Endothelial cell (in vitro differentiated cells): Measurements from ENCODE around the gene KL. TPM values are rescaled to one million over a fixed set of nuclear protein-coding genes. Genes with fewer than 3 reads are reported as not detected.

Experiments used
- DNase-seq: peaks from one replicate; pipeline ENCODE4 v3.0.0; 2021; ENCODE audit warnings: low spot score
- H3K27ac Mint-ChIP-seq: one replicate; pipeline ENCODE4 v1.8.0; 2021; ENCODE audit warnings: mixed read lengths, inconsistent platforms; ENCODE audit not compliant: unreplicated experiment
- H3K27me3 Mint-ChIP-seq: one replicate; pipeline ENCODE4 v1.8.0; 2021; ENCODE audit warnings: mild to moderate bottlenecking, moderate library complexity, mixed read lengths, inconsistent platforms; ENCODE audit not compliant: unreplicated experiment
- H3K36me3 Mint-ChIP-seq: one replicate; pipeline ENCODE4 v1.8.0; 2021; ENCODE audit warnings: mild to moderate bottlenecking, low read depth, mixed read lengths, inconsistent platforms; ENCODE audit not compliant: unreplicated experiment
- H3K4me1 Mint-ChIP-seq: one replicate; pipeline ENCODE4 v1.8.0; 2021; ENCODE audit warnings: mild to moderate bottlenecking, mixed read lengths, inconsistent platforms; ENCODE audit not compliant: unreplicated experiment
- H3K4me3 Mint-ChIP-seq: one replicate; pipeline ENCODE4 v1.8.0; 2021; ENCODE audit warnings: mild to moderate bottlenecking, mixed read lengths, inconsistent platforms; ENCODE audit not compliant: unreplicated experiment
- H3K9me3 Mint-ChIP-seq: one replicate; pipeline ENCODE4 v1.8.0; 2021; ENCODE audit warnings: mixed read lengths, inconsistent platforms; ENCODE audit not compliant: unreplicated experiment
- CTCF ChIP-seq: fragments of 200-600 bp; sonication (generic); IDR thresholded peaks from one replicate; pipeline ENCODE4 v1.5.0; 2021; ENCODE audit warnings: antibody characterized with exemption; ENCODE audit not compliant: unreplicated experiment
- total RNA-seq: library from RNA; stranded (reverse); fragmentation: NEBNext Ultra II Directional; extraction: Animal tissue kit (Norgen Biotek cat#: 25700); gene quantifications from one replicate; pipeline ENCODE4 v1.2.1, GENCODE V29; 2021; ENCODE audit not compliant: unreplicated experiment

Gene KL
- total RNA-seq, 1 donor from 2014 or later: 29.6 TPM

DNA sequence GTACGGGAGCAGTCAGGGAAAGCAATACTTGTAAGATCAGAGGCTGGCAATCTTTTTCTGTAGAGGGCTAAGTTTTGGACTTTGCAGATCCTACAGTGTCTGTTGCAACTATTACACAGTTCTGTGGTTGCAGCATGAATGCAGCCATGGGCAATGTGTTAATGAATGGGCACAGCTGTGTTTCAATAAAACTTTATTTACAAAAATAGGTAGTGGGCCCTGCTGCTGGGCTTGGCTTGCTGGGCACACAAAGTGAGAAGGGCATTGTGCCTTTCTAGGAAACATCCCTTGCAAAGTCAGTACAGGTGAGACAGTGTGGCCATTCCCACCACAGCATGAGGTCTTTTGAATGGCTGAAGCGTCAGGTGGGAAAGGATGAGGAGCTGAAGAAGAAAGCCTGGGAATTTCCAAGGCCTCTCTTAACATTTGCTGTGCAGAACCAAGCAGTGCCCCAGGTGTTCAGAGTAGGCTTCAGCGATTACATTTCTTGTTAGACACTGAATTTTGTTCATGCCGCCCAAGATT lies 9.1 kb downstream of the KL start:
- H3K27ac Mint-ChIP-seq: no peak overlapping the region
- H3K4me3 Mint-ChIP-seq: no peak overlapping the region
- peaks cover 21% of the 10 kb centered on the region for H3K4me1 Mint-ChIP-seq
- H3K27me3 Mint-ChIP-seq: peaks cover 4% of the 10 kb centered on the region
- no peak for DNase-seq
- H3K9me3 Mint-ChIP-seq: no peaks in the 10 kb centered on the region
- H3K36me3 Mint-ChIP-seq: peaks cover 22% of the 10 kb centered on the region
- no peak for TF ChIP-seq CTCF

DNA sequence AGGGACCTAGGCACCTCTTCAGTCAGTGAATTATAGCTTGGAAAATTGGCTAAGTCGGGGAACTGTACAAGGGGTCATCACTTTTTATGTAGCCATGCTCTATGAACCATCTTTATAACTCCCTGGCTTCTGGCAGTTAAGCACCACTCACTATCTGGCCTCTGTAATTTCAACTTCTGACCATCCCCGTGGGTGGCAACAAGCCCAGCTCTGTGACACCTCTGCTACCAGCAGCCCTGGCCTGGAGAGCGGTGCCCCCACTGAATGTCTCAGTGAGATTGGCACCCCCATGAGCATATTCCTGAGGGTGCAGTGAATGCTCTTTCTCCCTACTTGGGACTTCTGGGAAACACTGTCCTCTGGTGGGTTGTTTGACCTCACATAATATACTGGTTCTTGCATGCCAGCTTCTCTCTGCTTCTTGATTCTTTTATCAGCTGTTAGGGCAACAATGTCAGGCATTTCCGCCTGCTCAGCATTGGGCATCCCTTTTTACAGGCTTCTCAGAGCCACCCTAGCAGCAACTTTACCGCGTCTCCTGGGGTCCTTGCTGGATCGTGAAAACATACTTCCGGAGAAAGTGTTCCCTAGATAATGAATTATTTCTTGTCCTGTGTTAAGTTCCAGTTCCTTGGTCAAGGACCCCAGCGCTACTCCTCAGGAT lies 10.4 kb downstream of the KL start:
- peaks cover 11% of the 10 kb centered on the region for H3K4me1 Mint-ChIP-seq
- no peak for TF ChIP-seq CTCF
- H3K36me3 Mint-ChIP-seq: peaks cover 14% of the 10 kb centered on the region
- no peak for DNase-seq
- no peaks in the 10 kb centered on the region for H3K27me3 Mint-ChIP-seq
- H3K4me3 Mint-ChIP-seq: no peak overlapping the region
- no peaks in the 10 kb centered on the region for H3K9me3 Mint-ChIP-seq
- H3K27ac Mint-ChIP-seq: no peak overlapping the region

DNA sequence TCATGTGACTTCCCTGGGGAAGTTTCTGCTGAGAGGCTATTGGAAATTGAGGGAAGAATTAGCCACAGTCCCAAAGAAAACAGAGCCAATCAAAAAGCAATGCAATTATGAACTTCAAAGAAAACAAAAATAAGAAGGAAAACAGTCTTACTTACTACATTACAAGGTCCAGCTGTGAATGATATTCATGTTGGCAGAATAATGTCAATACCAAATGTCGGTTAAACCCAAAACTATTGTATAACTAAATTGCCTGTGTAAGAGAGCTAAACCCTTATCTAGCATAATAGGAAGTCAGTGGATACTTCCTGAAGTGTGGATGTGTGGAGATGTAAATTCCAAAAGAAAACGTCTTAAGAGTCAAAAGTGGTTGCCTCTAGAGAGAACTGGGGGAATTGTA lies 12.4 kb downstream of the KL start:
- Mint-ChIP-seq H3K9me3 (no peaks in the 10 kb centered on the region), H3K4me3 (no peak overlapping the region), H3K4me1 (peaks cover 15% of the 10 kb centered on the region), H3K27ac (no peak overlapping the region), H3K36me3 (peaks cover 14% of the 10 kb centered on the region), H3K27me3 (no peaks in the 10 kb centered on the region)
- DNase-seq: no peak
- no peak for TF ChIP-seq CTCF

DNA sequence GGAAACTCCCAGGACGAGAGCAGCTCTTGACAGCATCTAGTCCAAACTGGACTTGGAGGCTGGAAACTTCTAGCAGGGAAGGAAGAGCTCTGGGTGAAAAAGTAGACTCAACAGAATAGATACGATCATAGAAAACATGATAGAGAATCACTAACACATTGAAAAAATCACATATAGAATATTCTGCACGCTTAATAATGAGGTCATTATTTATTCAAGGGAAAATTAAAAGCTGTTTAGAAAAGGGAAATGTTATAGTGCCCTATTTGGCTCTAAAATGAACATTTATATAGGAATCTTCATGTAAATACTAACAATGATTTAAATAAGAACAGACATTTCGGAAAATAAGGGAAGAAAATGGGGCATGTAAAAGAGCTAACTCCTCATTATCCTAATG lies 15.1 kb downstream of the KL start:
- Mint-ChIP-seq H3K27ac (no peak overlapping the region), H3K27me3 (no peaks in the 10 kb centered on the region), H3K4me1 (peaks cover 17% of the 10 kb centered on the region)

More for the DNA sequence above, 15.1 kb downstream of the KL start:
- TF ChIP-seq CTCF: no peak
- Mint-ChIP-seq H3K4me3 (no peak overlapping the region), H3K9me3 (no peaks in the 10 kb centered on the region), H3K36me3 (peaks cover 15% of the 10 kb centered on the region)
- no peak for DNase-seq
